Measurements from ENCODE around the gene TMEM40. TPM values are rescaled to one million over a fixed set of nuclear protein-coding genes. Genes with fewer than 3 reads are reported as not detected.

TMEM40 gene
- total and polyA plus RNA-seq, 9 of the 15 experiments (the other 6 are each of a cell fraction or from before 2014, with no cell fraction given) = 0.11 to 0.31 (median 0.14) TPM; not detected in 6

DNA sequence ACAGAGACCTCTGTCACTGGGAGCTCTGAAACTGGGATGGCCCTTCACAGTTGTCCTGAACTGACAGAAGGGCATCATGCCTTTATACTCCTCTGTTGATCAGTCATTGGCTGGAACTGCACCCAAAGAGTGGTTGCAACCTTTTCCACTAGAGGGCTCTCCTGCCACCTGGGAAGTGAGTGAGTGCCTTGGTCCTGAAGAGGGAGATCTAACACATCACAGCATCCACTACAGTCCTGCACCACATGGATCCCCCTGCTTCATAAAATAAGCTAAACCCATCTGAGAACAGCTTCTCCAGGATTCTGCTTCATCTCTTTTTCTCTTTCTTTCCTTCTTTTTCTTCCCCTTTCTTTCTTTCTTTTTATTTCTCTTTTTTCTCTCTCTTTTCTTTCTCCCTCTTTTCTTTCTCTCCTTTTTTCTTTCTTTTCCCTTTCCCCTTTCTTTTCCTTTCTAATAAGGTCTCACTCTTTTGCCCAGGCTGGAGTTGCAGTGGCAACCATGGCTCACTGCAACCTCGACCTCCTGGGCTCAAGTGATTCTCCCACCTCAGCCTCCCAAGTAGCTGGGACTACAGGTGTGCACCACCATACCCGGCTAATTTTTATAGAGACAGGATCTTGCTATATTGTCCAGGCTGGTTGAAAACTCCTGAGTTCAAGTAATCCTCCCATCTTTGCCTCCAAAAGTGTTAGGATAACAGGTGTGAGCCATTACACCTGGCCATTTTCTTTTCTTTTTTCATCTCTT lies 52.4 kb downstream of the TMEM40 start (continued):
- TF ChIP-seq, protein P1, sequence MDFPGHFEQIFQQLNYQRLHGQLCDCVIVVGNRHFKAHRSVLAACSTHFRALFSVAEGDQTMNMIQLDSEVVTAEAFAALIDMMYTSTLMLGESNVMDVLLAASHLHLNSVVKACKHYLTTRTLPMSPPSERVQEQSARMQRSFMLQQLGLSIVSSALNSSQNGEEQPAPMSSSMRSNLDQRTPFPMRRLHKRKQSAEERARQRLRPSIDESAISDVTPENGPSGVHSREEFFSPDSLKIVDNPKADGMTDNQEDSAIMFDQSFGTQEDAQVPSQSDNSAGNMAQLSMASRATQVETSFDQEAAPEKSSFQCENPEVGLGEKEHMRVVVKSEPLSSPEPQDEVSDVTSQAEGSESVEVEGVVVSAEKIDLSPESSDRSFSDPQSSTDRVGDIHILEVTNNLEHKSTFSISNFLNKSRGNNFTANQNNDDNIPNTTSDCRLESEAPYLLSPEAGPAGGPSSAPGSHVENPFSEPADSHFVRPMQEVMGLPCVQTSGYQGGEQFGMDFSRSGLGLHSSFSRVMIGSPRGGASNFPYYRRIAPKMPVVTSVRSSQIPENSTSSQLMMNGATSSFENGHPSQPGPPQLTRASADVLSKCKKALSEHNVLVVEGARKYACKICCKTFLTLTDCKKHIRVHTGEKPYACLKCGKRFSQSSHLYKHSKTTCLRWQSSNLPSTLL (IDR thresholded peaks at IDR 0.05) = 0 out of 2 replicates have a peak, but pooled peaks have one; percentile 19
- TF ChIP-seq RBFOX2 (IDR thresholded peaks at IDR 0.05; ENCODE audit: low read depth, low read length) (no peak), FOXK2 (conservative IDR thresholded peaks at IDR 0.05 in 1 of 2, IDR thresholded peaks at IDR 0.05 in 1 of 2; ENCODE audit: low read depth in 2 of 2) (peak in 1 of 2 experiments; percentile 24; a peak in 1 of 4 replicates), ZNF165 (CRISPR knock-in tag; IDR thresholded peaks at IDR 0.05; ENCODE audit: borderline replicate concordance) (no peak), ZNF175 (CRISPR knock-in tag; IDR thresholded peaks at IDR 0.05; ENCODE audit: low read depth) (no peak), ZNF146 (CRISPR knock-in tag; IDR thresholded peaks at IDR 0.05; ENCODE audit: unreplicated experiment) (no peak), TOE1 (IDR thresholded peaks at IDR 0.05; ENCODE audit: borderline replicate concordance) (peak; percentile 68), TOE1 (CRISPR knock-in tag; IDR thresholded peaks at IDR 0.05; ENCODE audit: borderline replicate concordance, low read depth) (no peak), SRSF9 (IDR thresholded peaks at IDR 0.05; ENCODE audit: borderline replicate concordance, low read depth, low read length) (no peak), ZC3H11A (IDR thresholded peaks at IDR 0.05; ENCODE audit: low read depth, low read length) (no peak), LCOR (CRISPR knock-in tag; IDR thresholded peaks at IDR 0.05) (peak; percentile 65; the same call in 1 of the 2 replicates), HDAC2 (IDR thresholded peaks at IDR 0.05) (peak; percentile 63; the same call in 1 of the 2 replicates), ZNF133 (CRISPR knock-in tag; IDR thresholded peaks at IDR 0.05) (no peak), POLR2A (conservative IDR thresholded peaks at IDR 0.05) (no peak), HIVEP1 (CRISPR knock-in tag; IDR thresholded peaks at IDR 0.05) (no peak)
- TF ChIP-seq, protein P2, sequence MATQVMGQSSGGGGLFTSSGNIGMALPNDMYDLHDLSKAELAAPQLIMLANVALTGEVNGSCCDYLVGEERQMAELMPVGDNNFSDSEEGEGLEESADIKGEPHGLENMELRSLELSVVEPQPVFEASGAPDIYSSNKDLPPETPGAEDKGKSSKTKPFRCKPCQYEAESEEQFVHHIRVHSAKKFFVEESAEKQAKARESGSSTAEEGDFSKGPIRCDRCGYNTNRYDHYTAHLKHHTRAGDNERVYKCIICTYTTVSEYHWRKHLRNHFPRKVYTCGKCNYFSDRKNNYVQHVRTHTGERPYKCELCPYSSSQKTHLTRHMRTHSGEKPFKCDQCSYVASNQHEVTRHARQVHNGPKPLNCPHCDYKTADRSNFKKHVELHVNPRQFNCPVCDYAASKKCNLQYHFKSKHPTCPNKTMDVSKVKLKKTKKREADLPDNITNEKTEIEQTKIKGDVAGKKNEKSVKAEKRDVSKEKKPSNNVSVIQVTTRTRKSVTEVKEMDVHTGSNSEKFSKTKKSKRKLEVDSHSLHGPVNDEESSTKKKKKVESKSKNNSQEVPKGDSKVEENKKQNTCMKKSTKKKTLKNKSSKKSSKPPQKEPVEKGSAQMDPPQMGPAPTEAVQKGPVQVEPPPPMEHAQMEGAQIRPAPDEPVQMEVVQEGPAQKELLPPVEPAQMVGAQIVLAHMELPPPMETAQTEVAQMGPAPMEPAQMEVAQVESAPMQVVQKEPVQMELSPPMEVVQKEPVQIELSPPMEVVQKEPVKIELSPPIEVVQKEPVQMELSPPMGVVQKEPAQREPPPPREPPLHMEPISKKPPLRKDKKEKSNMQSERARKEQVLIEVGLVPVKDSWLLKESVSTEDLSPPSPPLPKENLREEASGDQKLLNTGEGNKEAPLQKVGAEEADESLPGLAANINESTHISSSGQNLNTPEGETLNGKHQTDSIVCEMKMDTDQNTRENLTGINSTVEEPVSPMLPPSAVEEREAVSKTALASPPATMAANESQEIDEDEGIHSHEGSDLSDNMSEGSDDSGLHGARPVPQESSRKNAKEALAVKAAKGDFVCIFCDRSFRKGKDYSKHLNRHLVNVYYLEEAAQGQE (IDR thresholded peaks at IDR 0.05; ENCODE audit: borderline replicate concordance) = peak; percentile 83
- TF ChIP-seq, protein P2 (CRISPR knock-in tag; IDR thresholded peaks at IDR 0.05; ENCODE audit: low read depth) = no peak
- TF ChIP-seq, protein P3, sequence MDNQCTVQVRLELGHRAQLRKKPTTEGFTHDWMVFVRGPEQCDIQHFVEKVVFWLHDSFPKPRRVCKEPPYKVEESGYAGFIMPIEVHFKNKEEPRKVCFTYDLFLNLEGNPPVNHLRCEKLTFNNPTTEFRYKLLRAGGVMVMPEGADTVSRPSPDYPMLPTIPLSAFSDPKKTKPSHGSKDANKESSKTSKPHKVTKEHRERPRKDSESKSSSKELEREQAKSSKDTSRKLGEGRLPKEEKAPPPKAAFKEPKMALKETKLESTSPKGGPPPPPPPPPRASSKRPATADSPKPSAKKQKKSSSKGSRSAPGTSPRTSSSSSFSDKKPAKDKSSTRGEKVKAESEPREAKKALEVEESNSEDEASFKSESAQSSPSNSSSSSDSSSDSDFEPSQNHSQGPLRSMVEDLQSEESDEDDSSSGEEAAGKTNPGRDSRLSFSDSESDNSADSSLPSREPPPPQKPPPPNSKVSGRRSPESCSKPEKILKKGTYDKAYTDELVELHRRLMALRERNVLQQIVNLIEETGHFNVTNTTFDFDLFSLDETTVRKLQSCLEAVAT (IDR thresholded peaks at IDR 0.05) = 0 out of 4 replicates have a peak, but pooled peaks have one; percentile 35 to 68
